ENCODE measurements around the gene DAB2IP. TPM values are rescaled to one million over a fixed set of nuclear protein-coding genes. Genes with fewer than 3 reads are reported as not detected.

Gene DAB2IP
- total RNA-seq, 4 donors from 2014 or later, result 35.2 to 56.4 (median 51.4) TPM

DNA sequence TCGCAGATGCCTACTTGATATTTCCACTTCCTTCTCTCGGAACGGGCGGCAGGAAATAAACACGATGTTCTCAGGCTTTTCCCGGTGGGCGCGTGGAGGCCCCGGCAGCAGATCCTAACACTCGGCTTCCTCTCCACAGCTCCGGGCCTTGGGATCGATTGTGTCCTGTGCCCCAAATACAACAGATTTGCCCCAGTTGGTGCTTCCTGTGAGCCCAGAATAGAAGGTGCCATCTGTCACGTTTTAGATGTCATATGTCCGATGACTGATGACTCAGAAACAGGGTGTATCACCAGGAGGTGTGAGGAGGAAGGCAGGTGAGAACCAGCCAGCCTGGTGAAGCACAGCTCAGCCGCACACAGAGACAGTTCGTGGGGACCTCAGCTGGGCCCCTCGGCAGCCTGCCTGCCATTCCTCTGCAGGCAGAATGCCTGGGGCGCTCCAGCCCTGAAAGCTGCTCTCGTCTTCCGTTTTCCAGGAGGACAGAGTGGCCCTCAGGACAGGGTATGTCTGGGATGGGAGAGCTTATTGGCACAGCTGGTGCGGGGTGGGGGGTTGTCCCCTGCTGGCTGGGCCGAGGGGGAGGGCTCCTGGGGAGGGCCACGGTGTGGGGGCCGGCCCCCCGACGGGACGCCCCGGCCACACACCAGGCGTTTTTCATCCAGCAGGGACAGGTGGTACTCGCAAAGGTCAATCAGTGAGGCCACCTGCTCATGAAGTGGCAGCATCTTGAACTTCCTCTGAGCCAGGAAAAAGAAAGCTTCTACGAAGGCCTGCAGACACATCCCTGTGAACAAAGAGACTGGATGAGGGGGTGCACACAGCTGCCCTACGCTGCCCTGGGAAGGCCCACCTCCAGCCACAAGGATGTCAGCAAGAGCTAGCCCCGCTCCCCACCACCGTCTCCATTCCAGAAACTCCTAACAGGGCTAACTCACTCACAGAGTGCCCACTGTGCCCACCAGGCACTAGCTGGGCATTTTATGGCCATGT, 171.0 kb downstream of the DAB2IP start:
- no peak overlapping the region for H3K4me3 ChIP-seq
- no peaks in the 10 kb centered on the region for H3K9me3 ChIP-seq
- peaks cover 0 to 15% (median 4%) of the 10 kb centered on the region in 4 donors for H3K4me1 ChIP-seq
- peaks cover 0 to 4% (median 0%) of the 10 kb centered on the region in 3 donors for H3K36me3 ChIP-seq
- no peak for DNase-seq (ENCODE audit: low spot score in 2 of 2)
- WGBS, 2 donors, result 86% methylated on average over 26 to 33 of the region's 34 CpGs
- no peak for TF ChIP-seq POLR2A (IDR thresholded peaks at IDR 0.05)
- no peak for TF ChIP-seq EP300 (IDR thresholded peaks at IDR 0.05)
- TF ChIP-seq, protein P1, sequence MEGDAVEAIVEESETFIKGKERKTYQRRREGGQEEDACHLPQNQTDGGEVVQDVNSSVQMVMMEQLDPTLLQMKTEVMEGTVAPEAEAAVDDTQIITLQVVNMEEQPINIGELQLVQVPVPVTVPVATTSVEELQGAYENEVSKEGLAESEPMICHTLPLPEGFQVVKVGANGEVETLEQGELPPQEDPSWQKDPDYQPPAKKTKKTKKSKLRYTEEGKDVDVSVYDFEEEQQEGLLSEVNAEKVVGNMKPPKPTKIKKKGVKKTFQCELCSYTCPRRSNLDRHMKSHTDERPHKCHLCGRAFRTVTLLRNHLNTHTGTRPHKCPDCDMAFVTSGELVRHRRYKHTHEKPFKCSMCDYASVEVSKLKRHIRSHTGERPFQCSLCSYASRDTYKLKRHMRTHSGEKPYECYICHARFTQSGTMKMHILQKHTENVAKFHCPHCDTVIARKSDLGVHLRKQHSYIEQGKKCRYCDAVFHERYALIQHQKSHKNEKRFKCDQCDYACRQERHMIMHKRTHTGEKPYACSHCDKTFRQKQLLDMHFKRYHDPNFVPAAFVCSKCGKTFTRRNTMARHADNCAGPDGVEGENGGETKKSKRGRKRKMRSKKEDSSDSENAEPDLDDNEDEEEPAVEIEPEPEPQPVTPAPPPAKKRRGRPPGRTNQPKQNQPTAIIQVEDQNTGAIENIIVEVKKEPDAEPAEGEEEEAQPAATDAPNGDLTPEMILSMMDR (IDR thresholded peaks at IDR 0.05), result no peak
- H3K27ac ChIP-seq, result no peak overlapping the region
- H3K27me3 ChIP-seq, result no peaks in the 10 kb centered on the region

DNA sequence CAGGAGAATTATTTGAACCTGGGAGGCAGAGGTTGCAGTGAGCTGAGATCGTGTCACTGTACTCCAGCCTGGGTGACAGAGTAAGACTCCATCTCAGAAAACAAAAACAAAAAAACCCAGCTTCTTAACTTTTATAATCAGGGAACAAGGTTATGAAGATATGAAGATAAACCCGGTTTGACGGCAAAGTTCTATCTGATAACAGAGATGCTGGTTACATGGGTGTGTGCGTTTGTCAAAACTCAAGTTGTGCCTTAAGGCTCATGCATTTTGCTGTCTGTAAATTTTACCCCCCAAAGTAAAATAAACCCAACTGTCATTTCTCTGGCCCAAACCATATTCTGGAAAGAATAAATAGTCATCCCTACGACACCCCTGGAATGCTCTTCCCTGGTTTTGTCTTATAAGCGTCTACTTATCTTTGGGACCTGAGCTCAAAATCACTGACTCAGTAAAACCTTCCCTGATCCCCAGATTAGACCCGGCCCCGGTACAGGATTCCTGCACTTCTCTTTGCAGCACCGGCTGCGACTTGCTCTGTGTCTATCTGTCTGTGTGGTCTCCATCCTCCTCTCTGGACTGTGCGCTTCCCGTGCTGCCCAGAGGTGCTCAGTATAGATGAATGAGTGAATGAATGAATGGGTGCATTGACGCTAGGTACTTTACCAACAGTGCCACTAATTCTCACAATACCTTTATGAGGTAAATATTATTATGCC, 172.2 kb downstream of the DAB2IP start:
- no peak for TF ChIP-seq EP300 (IDR thresholded peaks at IDR 0.05)
- TF ChIP-seq POLR2A (IDR thresholded peaks at IDR 0.05), result no peak
- TF ChIP-seq, protein P1 (IDR thresholded peaks at IDR 0.05), result no peak
- Histone ChIP-seq H3K36me3 (peaks cover 0 to 4% (median 0%) of the 10 kb centered on the region in 3 donors), H3K27ac (no peak overlapping the region), H3K4me3 (no peak overlapping the region), H3K4me1 (peaks cover 0 to 15% (median 4%) of the 10 kb centered on the region in 4 donors), H3K27me3 (no peaks in the 10 kb centered on the region), H3K9me3 (no peaks in the 10 kb centered on the region)
- DNase-seq (ENCODE audit: low spot score in 2 of 2), result no peak
- whole genome bisulfite sequencing, 2 donors, result 92 to 95% methylated on average over 13 of the region's 13 CpGs

DNA sequence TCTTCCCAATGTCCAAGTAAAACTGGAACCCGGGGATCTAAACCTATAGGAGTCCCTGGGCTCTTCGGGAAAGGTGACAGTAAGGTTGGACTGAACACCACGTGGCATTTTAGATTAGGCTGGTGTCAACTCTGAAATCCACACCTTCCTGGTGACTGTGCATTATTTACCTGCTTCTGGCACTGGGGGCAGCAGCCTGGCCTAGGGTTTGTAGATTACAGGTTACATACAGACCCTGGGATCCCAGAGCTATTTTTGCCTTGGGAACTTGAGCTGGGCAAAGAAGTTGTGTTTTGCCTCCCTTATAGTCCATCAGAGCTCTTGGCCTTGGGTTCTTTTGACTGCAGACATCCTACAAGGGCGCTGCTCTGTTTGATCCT, 173.2 kb downstream of the DAB2IP start:
- Histone ChIP-seq H3K27me3 (no peaks in the 10 kb centered on the region), H3K4me3 (no peak overlapping the region), H3K36me3 (peaks cover 0 to 4% (median 0%) of the 10 kb centered on the region in 3 donors), H3K27ac (no peak overlapping the region), H3K9me3 (no peaks in the 10 kb centered on the region), H3K4me1 (peaks cover 0 to 9% (median 2%) of the 10 kb centered on the region in 4 donors)
- TF ChIP-seq POLR2A (IDR thresholded peaks at IDR 0.05), result no peak
- TF ChIP-seq, protein P1 (IDR thresholded peaks at IDR 0.05), result no peak
- no peak for TF ChIP-seq EP300 (IDR thresholded peaks at IDR 0.05)
- WGBS, 2 donors, result 80 to 85% methylated on average over 4 of the region's 4 CpGs
- DNase-seq (ENCODE audit: low spot score in 2 of 2), result no peak

DNA sequence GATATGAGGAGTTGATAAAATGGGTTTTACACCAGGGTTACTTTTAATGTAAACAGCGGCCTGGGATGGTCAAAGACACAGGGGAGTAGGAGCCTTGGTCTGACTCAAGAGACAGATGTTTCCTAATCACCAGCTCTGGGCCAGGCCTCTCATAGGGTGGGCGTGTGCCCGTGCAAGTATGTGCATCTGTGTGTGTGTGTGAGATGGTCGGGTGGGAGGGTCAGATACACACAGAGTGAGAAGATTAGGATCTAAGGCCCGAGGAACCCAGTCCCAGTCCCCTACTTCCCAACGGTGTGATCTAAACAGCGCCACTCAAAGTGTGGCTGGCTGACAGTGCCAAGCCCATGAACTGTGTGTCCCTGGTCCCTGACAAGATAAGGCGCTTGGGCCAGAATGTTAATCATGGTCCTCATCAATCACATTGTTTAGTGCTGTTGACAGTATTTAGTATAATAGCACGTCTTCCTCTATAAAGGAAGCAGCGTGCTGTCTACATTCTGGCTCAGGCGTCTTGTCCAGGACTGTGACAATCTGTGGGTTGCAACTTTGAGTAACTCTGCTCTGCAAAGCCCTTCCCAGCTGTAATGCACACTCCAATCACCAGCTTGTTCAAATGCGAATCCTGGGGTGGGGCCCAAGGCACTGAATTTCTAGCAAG, 173.7 kb downstream of the DAB2IP start:
- no peak overlapping the region for H3K27ac ChIP-seq
- no peak overlapping the region for H3K4me3 ChIP-seq
- peaks cover 0 to 4% (median 0%) of the 10 kb centered on the region in 3 donors for H3K36me3 ChIP-seq
- peaks cover 0 to 4% (median 0%) of the 10 kb centered on the region in 4 donors for H3K4me1 ChIP-seq
- 76 to 79% methylated on average over 12 of the region's 12 CpGs for WGBS, 2 donors
- TF ChIP-seq, protein P1 (IDR thresholded peaks at IDR 0.05), result no peak
- no peak for TF ChIP-seq EP300 (IDR thresholded peaks at IDR 0.05)
- TF ChIP-seq POLR2A (IDR thresholded peaks at IDR 0.05), result no peak
- no peak for DNase-seq (ENCODE audit: low spot score in 2 of 2)
- no peaks in the 10 kb centered on the region for H3K27me3 ChIP-seq
- no peaks in the 10 kb centered on the region for H3K9me3 ChIP-seq

Measured in tibial nerve (tissue), 4 donors.